ENCODE results near the gene TOP1. TPM values are rescaled to one million over a fixed set of nuclear protein-coding genes. Genes with fewer than 3 reads are reported as not detected.

Gene TOP1
- total RNA-seq, 6 experiments from 2014 or later, result 17.3 to 29.7 (median 25.5) TPM

- no peak for TF ChIP-seq POLR2A (IDR thresholded peaks at IDR 0.05)
- no peak for TF ChIP-seq CTCF (IDR thresholded peaks at IDR 0.05)
- no peak overlapping the region for H3K4me3 ChIP-seq
- DNase-seq, result no peak
- no peak for ATAC-seq
- H3K27ac ChIP-seq, result no peak overlapping the region
- H3K36me3 ChIP-seq, result peaks cover 0 to 41% (median 13%) of the 10 kb centered on the region in 4 donors
- no peaks in the 10 kb centered on the region for H3K27me3 ChIP-seq
- intact Hi-C loops (cut with DNase I), result no loop called here
- H3K9me3 ChIP-seq, result no peaks in the 10 kb centered on the region
- H3K4me1 ChIP-seq, result peaks cover 0 to 13% (median 0%) of the 10 kb centered on the region in 4 donors
Measured at GRCh38 chr20:41081276-41081814, 52.7 kb downstream of the TOP1 start.

GRCh38 chr20:41082306-41082705 is 53.7 kb downstream of the TOP1 start:
- WGBS (ENCODE audit: insufficient coverage, low coverage, low lambda C conversion rate, missing lambda C conversion rate), result 63% methylated on average over 2 of the region's 2 CpGs
- Histone ChIP-seq H3K27ac (no peak overlapping the region), H3K27me3 (no peaks in the 10 kb centered on the region), H3K4me3 (no peak overlapping the region), H3K9me3 (no peaks in the 10 kb centered on the region), H3K36me3 (peaks cover 0 to 41% (median 13%) of the 10 kb centered on the region in 4 donors), H3K4me1 (peaks cover 0 to 9% (median 0%) of the 10 kb centered on the region in 4 donors)
- TF ChIP-seq CTCF (IDR thresholded peaks at IDR 0.05) (no peak), POLR2A (IDR thresholded peaks at IDR 0.05) (no peak)
- intact Hi-C loops (cut with DNase I), result no loop called here
- no peak for ATAC-seq
- no peak for DNase-seq

GRCh38 chr20:41085606-41086005 is 57.0 kb downstream of the TOP1 start:
- no peak overlapping the region for H3K4me3 ChIP-seq
- no peaks in the 10 kb centered on the region for H3K4me1 ChIP-seq
- no peak for TF ChIP-seq POLR2A (IDR thresholded peaks at IDR 0.05)
- no peak for TF ChIP-seq CTCF (IDR thresholded peaks at IDR 0.05)
- no peak overlapping the region for H3K27ac ChIP-seq
- 96% methylated on average over 3 of the region's 3 CpGs for WGBS (ENCODE audit: insufficient coverage, low coverage, low lambda C conversion rate, missing lambda C conversion rate)
- DNase-seq (no peak), ATAC-seq (no peak)
- intact Hi-C loops (cut with DNase I), result no loop called here
- no peaks in the 10 kb centered on the region for H3K27me3 ChIP-seq
- no peaks in the 10 kb centered on the region for H3K9me3 ChIP-seq
- peaks cover 0 to 34% (median 11%) of the 10 kb centered on the region in 4 donors for H3K36me3 ChIP-seq

GRCh38 chr20:41086402-41087324 is 58.0 kb downstream of the TOP1 start:
- DNase-seq, result no peak
- Histone ChIP-seq H3K4me1 (no peaks in the 10 kb centered on the region), H3K9me3 (no peaks in the 10 kb centered on the region), H3K36me3 (peaks cover 0 to 26% (median 8%) of the 10 kb centered on the region in 4 donors), H3K27me3 (no peaks in the 10 kb centered on the region), H3K4me3 (no peak overlapping the region), H3K27ac (no peak overlapping the region)
- 59% methylated on average over 7 of the region's 8 CpGs for WGBS (ENCODE audit: insufficient coverage, low coverage, low lambda C conversion rate, missing lambda C conversion rate)
- intact Hi-C loops (cut with DNase I), result no loop called here
- TF ChIP-seq CTCF (IDR thresholded peaks at IDR 0.05) (no peak), POLR2A (IDR thresholded peaks at IDR 0.05) (no peak)
- ATAC-seq, result no peak

All from right lobe of liver (tissue), 6 donors.